ENCODE measurements around the gene IGLL5. TPM values are rescaled to one million over a fixed set of nuclear protein-coding genes. Genes with fewer than 3 reads are reported as not detected.
"Not testable (repeated sequence)": the region's sequence is repeated elsewhere in the genome, so short reads cannot be mapped to it uniquely, and the experiment has no call there.

IGLL5 gene
- total RNA-seq, 1 donor from 2014 or later, result not detected

- DNase-seq, result peak; percentile 79
These were observed 3.4 kb upstream of the IGLL5 start for GRCh38 chr22:22884010-22884887.

GRCh38 chr22:22884888-22885840 is 2.5 kb upstream of the IGLL5 start:
- peak; percentile 4 for DNase-seq

- no peak for DNase-seq
These were observed 1.1 kb upstream of the IGLL5 start for GRCh38 chr22:22886546-22886945.

- no peak for DNase-seq
These were observed 1.1 kb downstream of the IGLL5 start for GRCh38 chr22:22888571-22889353.

GRCh38 chr22:22890085-22890484 is 2.5 kb downstream of the IGLL5 start:
- no peak for DNase-seq

GRCh38 chr22:22891139-22891621 is 3.6 kb downstream of the IGLL5 start:
- DNase-seq, result no peak

- no peak for DNase-seq
These were observed 4.8 kb downstream of the IGLL5 start for GRCh38 chr22:22892096-22893052.

- DNase-seq, result no peak
These were observed 5.6 kb downstream of the IGLL5 start for GRCh38 chr22:22893077-22893805.

- DNase-seq, result no peak
These were observed 6.5 kb downstream of the IGLL5 start for GRCh38 chr22:22893891-22894739.

- DNase-seq, result no peak
These were observed 7.4 kb downstream of the IGLL5 start for GRCh38 chr22:22894740-22895731.

GRCh38 chr22:22895776-22896445 is 8.3 kb downstream of the IGLL5 start:
- DNase-seq, result no peak

GRCh38 chr22:22896601-22897000 is 9.0 kb downstream of the IGLL5 start:
- DNase-seq, result no peak

GRCh38 chr22:22897091-22897490 is 9.5 kb downstream of the IGLL5 start:
- peak; percentile 89 for DNase-seq

- no peak for DNase-seq
These were observed 10.3 kb downstream of the IGLL5 start for GRCh38 chr22:22897947-22898346.

GRCh38 chr22:22898411-22898950 is 10.9 kb downstream of the IGLL5 start:
- not testable (repeated sequence) for DNase-seq

- not testable (repeated sequence) for DNase-seq
These were observed 11.9 kb downstream of the IGLL5 start for GRCh38 chr22:22899342-22900080.

Data from tongue (tissue), 2 donors.